Right atrium auricular region (tissue), 2 donors: Measurements from ENCODE around the gene CALML6. TPM values are rescaled to one million over a fixed set of nuclear protein-coding genes. Genes with fewer than 3 reads are reported as not detected.

Experiments used
- DNase-seq: peaks from one replicate; pipeline ENCODE4 v3.0.0-alpha.2; 2019; ENCODE audit warnings: low spot score
- H3K27ac ChIP-seq, 2 donors: fragments of 200-600 bp; sonication (generic); 1 replicate in 1 of 2; 2 replicates in 1 of 2; pipeline ENCODE4 v1.5.1; 2016 to 2019
- H3K27me3 ChIP-seq, 2 donors: fragments of 200-600 bp; sonication (generic); one replicate each; pipeline versions ENCODE4 v1.5.1 to v1.6.0; 2017 to 2019
- H3K36me3 ChIP-seq: fragments of 200-600 bp; sonication (generic); one replicate; pipeline ENCODE4 v1.5.1; 2016
- H3K4me1 ChIP-seq, 2 donors: fragments of 200-600 bp; sonication (generic); one replicate each; pipeline versions ENCODE4 v1.5.1 to v1.6.0; 2017 to 2019
- H3K4me3 ChIP-seq, 2 donors: fragments of 200-600 bp; sonication (generic); 1 replicate in 1 of 2; 2 replicates in 1 of 2; pipeline ENCODE4 v1.5.1; 2017 to 2019; ENCODE audit warnings: mild to moderate bottlenecking in 1 of 2, moderate library complexity in 1 of 2
- H3K9me3 ChIP-seq, 2 donors: fragments of 200-600 bp; sonication (generic); one replicate each; pipeline ENCODE4 v1.5.1; 2019
- total RNA-seq, 2 donors: library from RNA; depleted of rRNA; stranded (reverse); fragments of >200 nt; gene quantifications; one replicate each; pipeline ENCODE4 v1.1.0, GENCODE V29; 2016
- TF ChIP-seq, protein P1 (sequence below), 2 donors: fragments of 200-600 bp; sonication (generic); IDR thresholded peaks; one replicate each; pipeline ENCODE4 v1.5.1; 2019; ENCODE audit warnings: antibody characterized with exemption in 2 of 2

The CALML6 gene
- total RNA-seq, 2 donors from 2014 or later = not detected

DNA sequence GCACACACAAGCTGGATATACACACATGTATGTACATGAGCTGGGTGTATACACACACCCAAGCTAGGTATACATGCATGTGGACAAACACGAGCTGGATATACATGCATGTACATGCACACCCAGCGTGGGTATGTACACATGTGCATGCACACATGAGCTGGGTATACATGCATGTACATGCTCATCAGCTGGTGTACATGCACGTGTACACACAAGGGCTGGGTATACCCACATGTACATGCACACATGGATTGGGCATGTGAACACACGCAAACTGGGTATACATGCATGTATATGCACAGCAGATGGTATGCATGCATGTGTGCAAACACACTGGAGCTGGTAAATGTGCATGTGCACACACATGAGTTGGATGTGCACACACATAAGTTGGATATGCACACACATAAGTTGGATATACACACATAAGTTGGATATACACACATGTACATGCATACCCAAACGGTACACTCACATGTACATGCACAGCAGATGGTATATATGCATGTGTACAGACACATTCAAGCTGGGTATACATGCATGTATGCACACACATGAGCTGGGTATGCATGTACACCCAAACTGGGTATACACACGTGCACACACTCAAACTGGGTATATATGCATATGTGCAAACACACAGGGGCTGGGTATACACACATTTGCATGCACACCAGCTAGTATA is 16.7 kb upstream of the CALML6 start:
- H3K4me3 ChIP-seq = no peak overlapping the region
- TF ChIP-seq, protein P1, sequence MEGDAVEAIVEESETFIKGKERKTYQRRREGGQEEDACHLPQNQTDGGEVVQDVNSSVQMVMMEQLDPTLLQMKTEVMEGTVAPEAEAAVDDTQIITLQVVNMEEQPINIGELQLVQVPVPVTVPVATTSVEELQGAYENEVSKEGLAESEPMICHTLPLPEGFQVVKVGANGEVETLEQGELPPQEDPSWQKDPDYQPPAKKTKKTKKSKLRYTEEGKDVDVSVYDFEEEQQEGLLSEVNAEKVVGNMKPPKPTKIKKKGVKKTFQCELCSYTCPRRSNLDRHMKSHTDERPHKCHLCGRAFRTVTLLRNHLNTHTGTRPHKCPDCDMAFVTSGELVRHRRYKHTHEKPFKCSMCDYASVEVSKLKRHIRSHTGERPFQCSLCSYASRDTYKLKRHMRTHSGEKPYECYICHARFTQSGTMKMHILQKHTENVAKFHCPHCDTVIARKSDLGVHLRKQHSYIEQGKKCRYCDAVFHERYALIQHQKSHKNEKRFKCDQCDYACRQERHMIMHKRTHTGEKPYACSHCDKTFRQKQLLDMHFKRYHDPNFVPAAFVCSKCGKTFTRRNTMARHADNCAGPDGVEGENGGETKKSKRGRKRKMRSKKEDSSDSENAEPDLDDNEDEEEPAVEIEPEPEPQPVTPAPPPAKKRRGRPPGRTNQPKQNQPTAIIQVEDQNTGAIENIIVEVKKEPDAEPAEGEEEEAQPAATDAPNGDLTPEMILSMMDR (IDR thresholded peaks at IDR 0.05) = no peak
- peaks cover 0 to 22% of the 10 kb centered on the region in 2 donors for H3K4me1 ChIP-seq
- no peaks in the 10 kb centered on the region for H3K27me3 ChIP-seq
- H3K27ac ChIP-seq = no peak overlapping the region
- H3K36me3 ChIP-seq = no peaks in the 10 kb centered on the region
- no peak for DNase-seq
- no peaks in the 10 kb centered on the region for H3K9me3 ChIP-seq

DNA sequence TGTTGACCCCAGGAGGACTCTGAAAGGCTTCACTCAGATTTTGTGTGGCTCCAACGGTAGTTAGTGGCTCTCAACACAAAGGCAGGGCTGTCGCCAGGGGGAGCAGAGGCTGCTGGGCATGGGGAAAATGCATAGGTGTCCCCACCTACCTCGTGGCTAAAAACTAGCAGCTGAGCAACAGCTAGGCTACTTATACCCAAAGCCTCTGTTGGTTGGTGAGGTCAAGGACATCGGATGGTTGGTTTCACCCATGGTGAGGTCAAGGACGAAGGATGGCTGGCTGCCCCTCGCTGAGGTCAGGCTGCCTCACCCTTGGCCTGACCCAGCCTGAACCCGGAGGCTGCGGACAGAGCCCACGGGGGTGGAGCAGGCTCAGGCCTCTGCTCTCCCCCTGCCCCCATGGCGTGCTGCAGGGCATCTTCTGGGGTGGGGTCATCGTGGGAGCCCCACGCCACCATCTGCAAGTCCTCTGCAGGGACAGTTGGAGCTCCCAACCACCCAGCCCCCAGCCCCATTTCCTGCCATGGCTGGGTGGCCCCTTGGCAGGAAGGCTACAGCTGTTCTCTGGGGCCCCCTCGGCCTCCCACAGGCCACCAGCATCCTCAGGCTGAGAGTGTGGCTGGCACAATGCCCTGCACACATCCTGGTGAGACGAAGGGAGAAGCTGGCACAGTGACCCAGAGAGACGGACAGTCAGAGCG is 15.6 kb upstream of the CALML6 start:
- TF ChIP-seq, protein P1 (IDR thresholded peaks at IDR 0.05) = no peak
- Histone ChIP-seq H3K27me3 (no peaks in the 10 kb centered on the region), H3K4me1 (peaks cover 0 to 12% of the 10 kb centered on the region in 2 donors), H3K27ac (no peak overlapping the region), H3K9me3 (no peaks in the 10 kb centered on the region), H3K36me3 (no peaks in the 10 kb centered on the region), H3K4me3 (no peak overlapping the region)
- no peak for DNase-seq

DNA sequence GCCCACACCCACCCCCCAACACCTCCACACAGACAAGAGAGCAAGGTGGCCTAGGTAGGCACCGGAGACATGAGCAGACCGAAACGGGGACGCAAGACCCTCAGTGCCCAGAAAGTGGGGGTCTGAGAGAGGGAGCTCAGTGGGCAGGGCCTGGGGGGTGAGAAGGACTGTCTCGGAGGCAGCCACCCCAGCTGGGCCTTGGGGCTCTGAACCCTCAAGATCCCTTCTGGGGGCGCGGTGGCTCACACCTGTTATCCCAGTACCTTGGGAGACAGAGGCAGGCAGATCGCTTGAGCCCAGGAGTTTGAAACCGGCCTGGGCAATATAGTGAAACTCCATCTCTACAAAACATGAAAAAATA is 15.1 kb upstream of the CALML6 start:
- Histone ChIP-seq H3K4me3 (no peak overlapping the region), H3K9me3 (no peaks in the 10 kb centered on the region), H3K27me3 (no peaks in the 10 kb centered on the region), H3K27ac (no peak overlapping the region), H3K36me3 (no peaks in the 10 kb centered on the region), H3K4me1 (peaks cover 0 to 7% of the 10 kb centered on the region in 2 donors)
- TF ChIP-seq, protein P1 (IDR thresholded peaks at IDR 0.05) = no peak
- DNase-seq = no peak

DNA sequence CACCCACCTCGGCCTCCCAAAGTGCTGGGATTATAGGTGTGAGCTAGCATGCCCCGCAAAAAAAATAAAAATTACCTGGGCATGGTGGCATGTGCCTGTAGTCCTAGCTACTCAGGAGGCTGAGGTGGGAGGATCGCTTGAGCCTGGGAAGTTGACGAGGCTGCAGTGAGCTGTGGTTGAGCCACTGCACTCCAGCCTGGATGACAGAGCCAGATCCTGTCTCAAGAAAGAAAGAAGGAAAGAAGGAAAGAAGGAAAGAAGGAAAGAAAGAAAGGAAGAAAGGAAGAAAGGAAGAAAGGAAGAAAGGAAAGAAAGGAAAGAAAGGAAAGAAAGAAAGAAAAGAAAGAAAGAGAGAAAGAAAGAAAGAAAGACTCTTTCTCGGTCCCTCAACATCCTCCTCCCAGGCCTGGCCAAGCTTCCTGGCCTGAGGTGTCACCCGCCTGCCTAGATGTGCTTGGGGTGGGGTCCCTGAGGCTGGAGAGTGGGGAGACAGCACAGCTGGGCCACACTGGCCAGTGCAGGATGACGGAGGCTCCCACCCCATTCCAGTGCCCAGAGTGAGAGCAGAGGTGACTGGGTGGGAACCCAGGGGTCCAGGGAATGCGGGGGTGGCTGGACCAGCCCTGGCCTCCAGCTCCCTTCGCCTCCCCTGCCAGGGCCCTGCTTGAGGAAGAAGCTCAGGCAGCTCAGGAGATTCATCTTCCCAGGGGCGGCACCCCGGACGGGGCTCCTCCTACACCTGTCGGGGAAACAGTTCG is 14.0 kb upstream of the CALML6 start:
- H3K4me1 ChIP-seq = peaks cover 0 to 5% of the 10 kb centered on the region in 2 donors
- H3K36me3 ChIP-seq = no peaks in the 10 kb centered on the region
- no peak overlapping the region for H3K27ac ChIP-seq
- no peaks in the 10 kb centered on the region for H3K27me3 ChIP-seq
- no peak overlapping the region for H3K4me3 ChIP-seq
- DNase-seq = no peak
- TF ChIP-seq, protein P1 (IDR thresholded peaks at IDR 0.05) = no peak
- H3K9me3 ChIP-seq = no peaks in the 10 kb centered on the region

DNA sequence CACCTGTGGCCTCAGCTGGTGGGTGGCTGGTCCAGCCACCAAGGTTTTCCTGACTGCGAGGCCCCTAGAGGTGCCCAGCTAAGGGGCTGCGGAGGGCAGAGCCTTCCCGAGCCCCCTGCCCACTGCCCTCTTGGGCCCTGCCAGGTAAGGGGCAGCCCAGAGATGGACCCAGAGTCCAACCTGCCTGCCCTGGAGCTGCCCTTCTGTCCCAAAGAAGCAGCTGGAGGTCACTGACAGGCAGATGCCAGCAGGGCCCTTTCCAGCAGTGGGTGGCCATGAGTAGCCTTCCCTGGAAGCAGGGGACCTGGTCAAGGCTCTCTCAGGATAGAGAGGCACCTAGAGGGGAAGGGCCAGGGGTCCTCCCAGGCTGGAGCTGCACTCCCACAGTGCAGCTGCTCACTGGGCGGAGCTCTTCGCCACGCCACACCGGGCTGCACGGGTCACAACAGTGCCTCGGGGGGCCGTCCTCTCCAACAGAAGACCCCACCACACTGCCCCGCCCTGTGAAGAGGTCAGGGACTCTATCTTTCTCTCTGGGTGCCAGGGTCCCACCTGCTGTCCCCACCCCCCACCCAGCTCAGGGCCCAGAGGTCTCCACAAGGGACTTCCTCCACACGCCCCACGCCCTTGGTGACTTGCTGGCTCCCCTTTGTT is 13.3 kb upstream of the CALML6 start:
- Histone ChIP-seq H3K4me1 (peaks cover 0 to 10% of the 10 kb centered on the region in 2 donors), H3K27me3 (no peaks in the 10 kb centered on the region), H3K36me3 (no peaks in the 10 kb centered on the region), H3K27ac (no peak overlapping the region), H3K4me3 (no peak overlapping the region), H3K9me3 (no peaks in the 10 kb centered on the region)
- DNase-seq = no peak
- TF ChIP-seq, protein P1 (IDR thresholded peaks at IDR 0.05) = no peak
